NT2/D1 (cell line): ENCODE results near the gene ZBTB12.

Experiments
- DNase-seq: peaks from one replicate; pipeline ENCODE4 v3.0.0-alpha.2; 2011; ENCODE audit warnings: low read depth, low spot score
- H3K27me3 ChIP-seq: 2 replicates; pipeline ENCODE4 v1.6.0; 2011; ENCODE audit warnings: mild to moderate bottlenecking; ENCODE audit not compliant: insufficient read length, insufficient read depth
- H3K36me3 ChIP-seq: 2 replicates; pipeline ENCODE4 v1.6.1; 2011; ENCODE audit warnings: mild to moderate bottlenecking, low read length, mixed read lengths; ENCODE audit not compliant: insufficient read depth, insufficient read length
- H3K4me1 ChIP-seq: 2 replicates; pipeline ENCODE4 v1.5.1; 2011; ENCODE audit not compliant: insufficient read depth, insufficient read length
- H3K4me3 ChIP-seq: 2 replicates; pipeline ENCODE4 v1.5.1; 2011; ENCODE audit warnings: low read depth; ENCODE audit not compliant: insufficient read length
- H3K9ac ChIP-seq: 2 replicates; pipeline ENCODE4 v1.6.0; 2011; ENCODE audit warnings: low read depth; ENCODE audit not compliant: insufficient read length
- H3K9me3 ChIP-seq: 2 replicates; pipeline ENCODE4 v1.5.1; 2011; ENCODE audit warnings: mild to moderate bottlenecking, low read length; ENCODE audit not compliant: insufficient read depth
- SUZ12 ChIP-seq: IDR thresholded peaks from 2 replicates; pipeline ENCODE4 v1.6.1; 2011; ENCODE audit not compliant: insufficient read length, insufficient read depth; ENCODE audit errors: extremely low read depth
- YY1 ChIP-seq: IDR thresholded peaks from 2 replicates; pipeline ENCODE4 v1.6.1; 2011; ENCODE audit not compliant: insufficient read length, insufficient read depth
- ZNF274 ChIP-seq: IDR thresholded peaks from 2 replicates; pipeline ENCODE4 v1.6.1; 2011; ENCODE audit warnings: mild to moderate bottlenecking, low read depth, low read length

Gene ZBTB12

GRCh38 chr6:31892821-31893220, 9.1 kb downstream of the ZBTB12 start:
- no peak overlapping the region for H3K4me3 ChIP-seq
- DNase-seq: no peak
- no peaks in the 10 kb centered on the region for H3K4me1 ChIP-seq
- no peak overlapping the region for H3K9ac ChIP-seq
- no peaks in the 10 kb centered on the region for H3K9me3 ChIP-seq
- TF ChIP-seq SUZ12 (no peak), ZNF274 (no peak), YY1 (no peak)
- H3K27me3 ChIP-seq: no peaks in the 10 kb centered on the region
- H3K36me3 ChIP-seq: peaks cover 71% of the 10 kb centered on the region

- Histone ChIP-seq H3K9ac (no peak overlapping the region), H3K9me3 (no peaks in the 10 kb centered on the region), H3K36me3 (peaks cover 74% of the 10 kb centered on the region), H3K4me3 (no peak overlapping the region), H3K27me3 (no peaks in the 10 kb centered on the region), H3K4me1 (no peaks in the 10 kb centered on the region)
- no peak for DNase-seq
- no peak for TF ChIP-seq SUZ12
- TF ChIP-seq ZNF274: no peak
- TF ChIP-seq YY1: no peak
These were observed 12.4 kb downstream of the ZBTB12 start for GRCh38 chr6:31889331-31889972.

- no peak overlapping the region for H3K9ac ChIP-seq
- peaks cover 75% of the 10 kb centered on the region for H3K36me3 ChIP-seq
- H3K9me3 ChIP-seq: no peaks in the 10 kb centered on the region
- no peaks in the 10 kb centered on the region for H3K4me1 ChIP-seq
- DNase-seq: no peak
- H3K27me3 ChIP-seq: no peaks in the 10 kb centered on the region
- TF ChIP-seq SUZ12 (no peak), ZNF274 (no peak), YY1 (no peak)
- H3K4me3 ChIP-seq: no peak overlapping the region
These were observed 13.3 kb downstream of the ZBTB12 start for GRCh38 chr6:31888276-31889258.

GRCh38 chr6:31887173-31888007, 14.5 kb downstream of the ZBTB12 start:
- Histone ChIP-seq H3K9me3 (no peaks in the 10 kb centered on the region), H3K9ac (no peak overlapping the region), H3K36me3 (peaks cover 76% of the 10 kb centered on the region), H3K4me3 (no peak overlapping the region), H3K4me1 (no peaks in the 10 kb centered on the region), H3K27me3 (no peaks in the 10 kb centered on the region)
- no peak for TF ChIP-seq ZNF274
- no peak for TF ChIP-seq SUZ12
- DNase-seq: no peak

- Histone ChIP-seq H3K4me1 (no peaks in the 10 kb centered on the region), H3K27me3 (no peaks in the 10 kb centered on the region), H3K9ac (no peak overlapping the region), H3K36me3 (peaks cover 72% of the 10 kb centered on the region), H3K4me3 (no peak overlapping the region), H3K9me3 (no peaks in the 10 kb centered on the region)
- no peak for DNase-seq
- TF ChIP-seq SUZ12 (no peak), YY1 (no peak), ZNF274 (no peak)
These were observed 15.3 kb downstream of the ZBTB12 start for GRCh38 chr6:31886541-31886991.

GRCh38 chr6:31884528-31885035, 17.3 kb downstream of the ZBTB12 start:
- no peak for DNase-seq
- no peaks in the 10 kb centered on the region for H3K9me3 ChIP-seq
- TF ChIP-seq ZNF274 (no peak), YY1 (no peak), SUZ12 (no peak)
- H3K27me3 ChIP-seq: no peaks in the 10 kb centered on the region
- H3K9ac ChIP-seq: no peak overlapping the region
- no peaks in the 10 kb centered on the region for H3K4me1 ChIP-seq
- peaks cover 85% of the 10 kb centered on the region for H3K36me3 ChIP-seq
- H3K4me3 ChIP-seq: no peak overlapping the region

- no peaks in the 10 kb centered on the region for H3K4me1 ChIP-seq
- no peak for TF ChIP-seq ZNF274
- TF ChIP-seq YY1: no peak
- TF ChIP-seq SUZ12: no peak
- H3K9ac ChIP-seq: no peak overlapping the region
- H3K4me3 ChIP-seq: no peak overlapping the region
- no peaks in the 10 kb centered on the region for H3K27me3 ChIP-seq
- DNase-seq: no peak
- peaks cover 77% of the 10 kb centered on the region for H3K36me3 ChIP-seq
- no peaks in the 10 kb centered on the region for H3K9me3 ChIP-seq
These were observed 18.2 kb downstream of the ZBTB12 start for GRCh38 chr6:31883676-31884075.
